Lung (tissue), 12 donors: ENCODE results near the gene NFU1. TPM values are rescaled to one million over a fixed set of nuclear protein-coding genes. Genes with fewer than 3 reads are reported as not detected.

Source experiments
- ATAC-seq: fragments of 200-7000 bp; cut with Tn5 transposase; one replicate; pipeline ENCODE4 v1.9.1; 2020; ENCODE audit warnings: moderate number of reproducible peaks; ENCODE audit not compliant: insufficient read depth, low FRiP score
- DNase-seq, 3 donors: peaks; one replicate each; pipeline ENCODE4 v3.0.0-alpha.2; 2013 to 2017
- H3K27ac ChIP-seq, 2 donors: one replicate each; pipeline ENCODE4 v1.5.1; 2013; ENCODE audit warnings: mild to moderate bottlenecking in 2 of 2, moderate library complexity in 2 of 2, control low read depth in 1 of 2, inconsistent platforms in 1 of 2, low read depth in 1 of 2, low read length in 1 of 2
- H3K27me3 ChIP-seq, 3 donors: one replicate each; pipeline ENCODE4 v1.5.1; 2013; ENCODE audit warnings: low read length in 2 of 3; ENCODE audit not compliant: control insufficient read depth in 3 of 3, insufficient read depth in 3 of 3
- H3K36me3 ChIP-seq, 4 donors: one replicate each; pipeline ENCODE4 v1.5.1; 2013; ENCODE audit warnings: low read length in 4 of 4, mild to moderate bottlenecking in 1 of 4, moderate library complexity in 1 of 4; ENCODE audit not compliant: control insufficient read depth in 4 of 4, insufficient read depth in 4 of 4
- H3K4me1 ChIP-seq, 5 donors: one replicate each; pipeline ENCODE4 v1.5.1; 2013; ENCODE audit warnings: low read length in 5 of 5, mild to moderate bottlenecking in 2 of 5, moderate library complexity in 1 of 5; ENCODE audit not compliant: control insufficient read depth in 5 of 5, insufficient read depth in 5 of 5
- H3K4me3 ChIP-seq: one replicate; pipeline ENCODE4 v1.5.1; 2013; ENCODE audit warnings: mild to moderate bottlenecking, control low read depth, moderate library complexity
- H3K9ac ChIP-seq, 2 donors: one replicate each; pipeline ENCODE4 v1.5.1; 2013; ENCODE audit warnings: low read length in 2 of 2, control low read depth in 1 of 2; ENCODE audit not compliant: insufficient read depth in 1 of 2
- H3K9me3 ChIP-seq, 4 donors: one replicate each; pipeline ENCODE4 v1.5.1; 2013; ENCODE audit warnings: low read length in 3 of 4, mild to moderate bottlenecking in 1 of 4, moderate library complexity in 1 of 4; ENCODE audit not compliant: control insufficient read depth in 4 of 4, insufficient read depth in 3 of 4
- CTCF ChIP-seq: IDR thresholded peaks from 2 replicates; pipeline ENCODE4 v1.5.1; 2012; ENCODE audit warnings: mild to moderate bottlenecking; ENCODE audit errors: control extremely low read depth, extremely low read depth
- WGBS, 2 donors: extraction: QIAGEN DNeasy Blood & Tissue Kit; methylation state at CpG; one replicate each; pipeline ENCODE4 v1.1.7; 2013; 5-methylcytosine and 5-hydroxymethylcytosine counted together
- polyA plus RNA-seq, 2 donors: library from polyadenylated mRNA; stranded (reverse); fragments of 200-250 nt; gene quantifications; one replicate each; pipeline ENCODE4 v1.2.1, GENCODE V29; 2013
- total RNA-seq, 2 donors: library from RNA; depleted of rRNA in 1 of 2; stranded (reverse); fragments of >200 nt in 1 of 2; gene quantifications; one replicate each; pipeline ENCODE4 v1.2.1, GENCODE V29; 2014 to 2021
- donor health status: control.
- donor health status: control.
- donor health status: Bipolar disorder and iron deficiency.
- donor health status: healthy.
- donor health status: DM: yes; HTN: yes; CAD: no.

Gene NFU1
- total and polyA plus RNA-seq, 4 donors = 28.6 to 49.0 (median 32.1) TPM

GRCh38 chr2:69471793-69472192 lies 34.6 kb upstream of the NFU1 start:
- Histone ChIP-seq H3K9ac (no peak overlapping the region), H3K27ac (no peak overlapping the region), H3K4me3 (no peak overlapping the region), H3K36me3 (peaks cover 0 to 13% (median 5%) of the 10 kb centered on the region in 4 donors), H3K4me1 (peaks cover 0 to 7% (median 0%) of the 10 kb centered on the region in 5 donors), H3K27me3 (peaks cover 0 to 3% (median 0%) of the 10 kb centered on the region in 3 donors), H3K9me3 (peaks cover 0 to 1% (median 0%) of the 10 kb centered on the region in 4 donors)
- no peak for ATAC-seq
- DNase-seq = no peak
- WGBS, 2 donors = 54 to 72% methylated on average over 2 of the region's 2 CpGs
- TF ChIP-seq CTCF = no peak

GRCh38 chr2:69470911-69471310 lies 33.7 kb upstream of the NFU1 start:
- WGBS, 2 donors = 68 to 92% methylated on average over 5 of the region's 5 CpGs
- H3K4me1 ChIP-seq = peaks cover 0 to 7% (median 0%) of the 10 kb centered on the region in 5 donors
- no peak overlapping the region for H3K9ac ChIP-seq

GRCh38 chr2:69469784-69470183 lies 32.5 kb upstream of the NFU1 start:
- H3K9me3 ChIP-seq = peaks cover 0 to 1% (median 0%) of the 10 kb centered on the region in 4 donors
- peaks cover 0 to 7% (median 0%) of the 10 kb centered on the region in 5 donors for H3K4me1 ChIP-seq
- WGBS, 2 donors = 88 to 97% methylated on average over 1 of the region's 1 CpG
- peaks cover 9 to 14% (median 10%) of the 10 kb centered on the region in 4 donors for H3K36me3 ChIP-seq
- no peak overlapping the region for H3K9ac ChIP-seq
- TF ChIP-seq CTCF = no peak
- no peak for DNase-seq
- peaks cover 0 to 3% (median 0%) of the 10 kb centered on the region in 3 donors for H3K27me3 ChIP-seq
- H3K4me3 ChIP-seq = no peak overlapping the region
- no peak for ATAC-seq
- no peak overlapping the region for H3K27ac ChIP-seq

More at GRCh38 chr2:69470911-69471310, 33.7 kb upstream of the NFU1 start:
- no peak for TF ChIP-seq CTCF
- peaks cover 0 to 3% (median 0%) of the 10 kb centered on the region in 3 donors for H3K27me3 ChIP-seq
- H3K36me3 ChIP-seq = peaks cover 3 to 12% (median 7%) of the 10 kb centered on the region in 4 donors
- H3K27ac ChIP-seq = no peak overlapping the region
- H3K9me3 ChIP-seq = peaks cover 0 to 1% (median 0%) of the 10 kb centered on the region in 4 donors
- DNase-seq (no peak), ATAC-seq (no peak)
- H3K4me3 ChIP-seq = no peak overlapping the region

GRCh38 chr2:69469375-69469774 lies 32.1 kb upstream of the NFU1 start:
- no peak overlapping the region for H3K27ac ChIP-seq

More at GRCh38 chr2:69469375-69469774, 32.1 kb upstream of the NFU1 start:
- H3K4me1 ChIP-seq = peaks cover 0 to 7% (median 0%) of the 10 kb centered on the region in 5 donors
- H3K27me3 ChIP-seq = peaks cover 0 to 3% (median 0%) of the 10 kb centered on the region in 3 donors
- H3K4me3 ChIP-seq = no peak overlapping the region
- peaks cover 0 to 1% (median 0%) of the 10 kb centered on the region in 4 donors for H3K9me3 ChIP-seq
- peak in 1 of 3 donors; percentile 29 for DNase-seq
- peaks cover 9 to 15% (median 11%) of the 10 kb centered on the region in 4 donors for H3K36me3 ChIP-seq
- H3K9ac ChIP-seq = no peak overlapping the region
- ATAC-seq = no peak
- TF ChIP-seq CTCF = no peak
- WGBS, 2 donors = 80 to 92% methylated on average over 3 of the region's 3 CpGs
